Thoracic aorta (tissue), 2 donors: ENCODE results near the gene C1orf210. TPM values are rescaled to one million over a fixed set of nuclear protein-coding genes. Genes with fewer than 3 reads are reported as not detected.

ENCODE experiments used
- ATAC-seq: fragments of 150-250 bp; one replicate; pipeline ENCODE4 v1.8.0; 2017; ENCODE audit warnings: low read depth; ENCODE audit not compliant: insufficient number of reproducible peaks, low FRiP score
- DNase-seq: peaks from one replicate; pipeline ENCODE4 v3.0.0-alpha.2; 2020; ENCODE audit warnings: low spot score
- H3K27ac ChIP-seq, 2 donors: fragments of 200-600 bp; sonication (generic); 1 replicate in 1 of 2; 2 replicates in 1 of 2; pipeline ENCODE4 v1.5.1; 2016; ENCODE audit warnings: mild to moderate bottlenecking in 2 of 2, moderate library complexity in 2 of 2
- H3K27me3 ChIP-seq: fragments of 200-600 bp; sonication (generic); replicated peaks from 2 replicates; pipeline ENCODE4 v1.6.0; 2016; ENCODE audit warnings: mild to moderate bottlenecking; ENCODE audit not compliant: insufficient read depth
- H3K36me3 ChIP-seq: fragments of 200-600 bp; sonication (generic); one replicate; pipeline ENCODE4 v1.5.1; 2016
- H3K4me1 ChIP-seq, 2 donors: fragments of 200-600 bp; sonication (generic); 1 replicate in 1 of 2; 2 replicates in 1 of 2; pipeline versions ENCODE4 v1.5.1 to v1.6.0; 2016; ENCODE audit warnings: low read depth in 2 of 2, mild to moderate bottlenecking in 1 of 2; ENCODE audit not compliant: control insufficient read depth in 1 of 2
- H3K4me3 ChIP-seq: fragments of 200-600 bp; sonication (generic); 2 replicates; pipeline ENCODE4 v1.5.1; 2016; ENCODE audit warnings: mild to moderate bottlenecking
- H3K9me3 ChIP-seq: fragments of 200-600 bp; sonication (generic); 2 replicates; pipeline ENCODE4 v1.5.1; 2016
- total RNA-seq, 2 donors: library from RNA; depleted of rRNA; stranded (reverse); fragments of >200 nt; gene quantifications; one replicate each; pipeline versions ENCODE4 v1.1.0 to v1.2.3, GENCODE V29; 2016
- TF ChIP-seq, protein P1 (sequence below): fragments of 200-600 bp; sonication (generic); IDR thresholded peaks from one replicate; pipeline ENCODE4 v1.5.1; 2019; ENCODE audit warnings: antibody characterized with exemption

Gene C1orf210
- total RNA-seq, 2 donors from 2014 or later, result not detected

DNA sequence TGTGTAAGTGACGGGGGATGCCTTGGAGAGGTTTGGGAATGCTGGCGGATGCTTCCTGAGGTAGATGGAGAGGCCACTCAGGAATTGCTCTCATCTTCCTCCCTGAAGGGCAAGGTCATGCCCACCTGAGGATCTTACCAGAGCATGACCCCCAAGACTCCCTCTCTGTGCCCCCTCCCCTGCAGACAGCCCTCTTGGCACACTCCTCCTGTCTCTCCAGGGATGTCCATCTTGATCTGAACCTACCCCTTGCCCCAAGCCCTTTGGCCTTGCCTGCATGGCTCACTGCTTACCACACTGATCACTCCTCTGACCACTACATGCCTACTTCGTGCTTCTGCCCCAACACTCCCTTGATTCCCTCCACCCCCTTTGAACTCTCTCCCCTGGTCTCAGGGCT, 34.4 kb upstream of the C1orf210 start:
- ATAC-seq (no peak), DNase-seq (no peak)
- H3K36me3 ChIP-seq, result no peaks in the 10 kb centered on the region
- H3K27me3 ChIP-seq, result no peaks in the 10 kb centered on the region
- no peaks in the 10 kb centered on the region for H3K9me3 ChIP-seq
- no peaks in the 10 kb centered on the region for H3K4me1 ChIP-seq
- TF ChIP-seq, protein P1, sequence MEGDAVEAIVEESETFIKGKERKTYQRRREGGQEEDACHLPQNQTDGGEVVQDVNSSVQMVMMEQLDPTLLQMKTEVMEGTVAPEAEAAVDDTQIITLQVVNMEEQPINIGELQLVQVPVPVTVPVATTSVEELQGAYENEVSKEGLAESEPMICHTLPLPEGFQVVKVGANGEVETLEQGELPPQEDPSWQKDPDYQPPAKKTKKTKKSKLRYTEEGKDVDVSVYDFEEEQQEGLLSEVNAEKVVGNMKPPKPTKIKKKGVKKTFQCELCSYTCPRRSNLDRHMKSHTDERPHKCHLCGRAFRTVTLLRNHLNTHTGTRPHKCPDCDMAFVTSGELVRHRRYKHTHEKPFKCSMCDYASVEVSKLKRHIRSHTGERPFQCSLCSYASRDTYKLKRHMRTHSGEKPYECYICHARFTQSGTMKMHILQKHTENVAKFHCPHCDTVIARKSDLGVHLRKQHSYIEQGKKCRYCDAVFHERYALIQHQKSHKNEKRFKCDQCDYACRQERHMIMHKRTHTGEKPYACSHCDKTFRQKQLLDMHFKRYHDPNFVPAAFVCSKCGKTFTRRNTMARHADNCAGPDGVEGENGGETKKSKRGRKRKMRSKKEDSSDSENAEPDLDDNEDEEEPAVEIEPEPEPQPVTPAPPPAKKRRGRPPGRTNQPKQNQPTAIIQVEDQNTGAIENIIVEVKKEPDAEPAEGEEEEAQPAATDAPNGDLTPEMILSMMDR, result no peak
- H3K27ac ChIP-seq, result no peak overlapping the region
- no peak overlapping the region for H3K4me3 ChIP-seq

DNA sequence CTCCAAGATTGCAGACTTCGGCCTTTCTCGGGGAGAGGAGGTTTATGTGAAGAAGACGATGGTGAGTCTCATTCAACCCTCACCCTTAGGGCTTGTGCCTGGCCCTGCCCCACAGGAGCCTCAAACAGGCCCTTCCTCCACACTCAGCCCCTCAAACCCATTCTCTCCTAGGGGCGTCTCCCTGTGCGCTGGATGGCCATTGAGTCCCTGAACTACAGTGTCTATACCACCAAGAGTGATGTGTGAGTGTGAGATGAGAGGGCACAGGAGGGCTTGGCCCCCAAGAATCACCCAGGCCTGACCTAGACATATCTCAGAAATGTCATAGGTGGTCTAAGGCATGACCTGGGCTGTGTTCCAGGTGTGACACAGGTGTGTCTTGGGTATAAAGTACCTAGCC, 33.9 kb upstream of the C1orf210 start:
- Histone ChIP-seq H3K9me3 (no peaks in the 10 kb centered on the region), H3K27ac (no peak overlapping the region), H3K4me3 (no peak overlapping the region), H3K36me3 (no peaks in the 10 kb centered on the region), H3K4me1 (no peaks in the 10 kb centered on the region), H3K27me3 (no peaks in the 10 kb centered on the region)
- ATAC-seq (no peak), DNase-seq (no peak)
- TF ChIP-seq, protein P1, result no peak

DNA sequence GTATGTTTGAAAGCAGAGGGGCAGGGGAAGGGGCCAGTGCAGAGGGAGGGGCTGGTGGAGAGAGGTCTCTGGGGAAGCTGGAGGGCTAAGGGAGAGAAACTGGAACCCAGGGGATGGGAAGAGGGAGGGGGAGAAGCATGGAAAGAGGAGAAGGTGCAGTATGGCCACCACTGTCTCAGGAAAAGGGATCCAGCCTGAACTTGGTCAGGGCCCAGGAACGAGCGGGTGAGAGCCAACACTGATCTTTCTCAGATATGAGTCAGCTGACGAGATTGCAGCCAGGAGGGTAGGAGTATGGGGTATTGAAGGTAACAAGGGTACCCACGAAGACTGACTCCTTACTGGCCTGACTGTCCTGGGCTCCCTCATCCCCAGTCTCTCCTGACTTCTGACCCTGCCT, 33.5 kb upstream of the C1orf210 start:
- TF ChIP-seq, protein P1, result no peak
- H3K4me3 ChIP-seq, result no peak overlapping the region
- H3K27ac ChIP-seq, result no peak overlapping the region
- H3K27me3 ChIP-seq, result no peaks in the 10 kb centered on the region
- no peaks in the 10 kb centered on the region for H3K4me1 ChIP-seq
- H3K36me3 ChIP-seq, result no peaks in the 10 kb centered on the region
- H3K9me3 ChIP-seq, result no peaks in the 10 kb centered on the region
- no peak for ATAC-seq
- DNase-seq, result no peak

DNA sequence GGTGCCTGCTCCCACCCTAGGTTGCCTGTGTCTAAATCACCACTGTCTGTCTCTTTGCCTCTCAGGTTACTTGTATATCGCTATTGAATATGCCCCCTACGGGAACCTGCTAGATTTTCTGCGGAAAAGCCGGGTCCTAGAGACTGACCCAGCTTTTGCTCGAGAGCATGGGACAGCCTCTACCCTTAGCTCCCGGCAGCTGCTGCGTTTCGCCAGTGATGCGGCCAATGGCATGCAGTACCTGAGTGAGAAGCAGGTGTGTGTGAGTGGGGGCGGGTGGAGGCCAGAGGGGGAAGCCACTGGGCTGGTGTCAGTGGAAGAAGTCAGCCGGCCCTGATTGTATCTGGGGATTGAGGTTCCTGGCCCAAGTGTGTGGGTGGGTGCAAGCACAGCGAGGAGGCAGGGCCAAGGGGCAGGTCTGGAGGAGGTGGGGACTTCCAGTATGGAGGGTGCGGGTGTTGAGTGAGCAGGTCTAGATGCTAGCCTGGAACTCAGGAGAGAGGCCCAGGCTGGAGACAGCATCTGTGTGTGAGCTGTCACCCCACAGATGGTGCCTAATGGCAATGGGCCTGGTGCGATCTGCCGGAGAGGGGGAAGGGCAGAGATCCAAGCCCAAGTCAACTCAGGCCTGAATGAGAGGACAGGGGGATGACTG, 32.6 kb upstream of the C1orf210 start:
- H3K9me3 ChIP-seq, result no peaks in the 10 kb centered on the region
- H3K4me3 ChIP-seq, result no peak overlapping the region
- no peaks in the 10 kb centered on the region for H3K27me3 ChIP-seq
- H3K36me3 ChIP-seq, result no peaks in the 10 kb centered on the region
- no peak for DNase-seq
- ATAC-seq, result no peak
- no peak overlapping the region for H3K27ac ChIP-seq
- TF ChIP-seq, protein P1, result no peak
- H3K4me1 ChIP-seq, result no peaks in the 10 kb centered on the region

DNA sequence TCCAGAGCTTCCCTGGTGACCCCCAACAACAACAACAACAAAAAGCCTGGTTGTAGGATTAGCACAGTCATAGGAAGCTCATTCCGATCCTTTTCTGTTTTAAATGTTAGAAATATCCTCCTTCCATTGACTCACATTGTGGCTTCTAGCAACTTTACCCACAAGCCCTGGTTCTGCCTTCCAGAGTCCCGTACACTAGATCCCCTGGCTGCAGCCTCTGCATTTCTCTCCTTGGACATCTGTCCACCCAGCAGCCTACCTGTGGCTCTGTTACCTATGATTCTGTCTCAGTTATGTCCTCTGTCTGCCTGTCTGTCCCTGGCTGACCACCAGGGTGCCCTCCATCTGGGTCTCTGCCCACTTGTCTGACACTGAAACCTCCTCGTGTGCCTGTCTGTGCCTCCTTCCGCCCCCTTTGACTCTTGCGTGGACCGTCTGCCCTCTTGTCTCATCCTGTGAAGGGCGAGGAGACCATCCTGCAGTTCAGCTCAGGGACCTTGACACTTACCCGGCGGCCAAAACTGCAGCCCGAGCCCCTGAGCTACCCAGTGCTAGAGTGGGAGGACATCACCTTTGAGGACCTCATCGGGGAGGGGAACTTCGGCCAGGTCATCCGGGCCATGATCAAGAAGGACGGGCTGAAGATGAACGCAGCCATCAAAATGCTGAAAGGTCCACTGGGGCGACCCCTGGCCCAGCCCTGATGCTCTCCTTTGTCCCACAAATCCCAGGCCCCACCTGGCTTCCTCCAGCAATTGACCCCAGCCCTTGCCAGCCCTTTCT, 31.5 kb upstream of the C1orf210 start:
- TF ChIP-seq, protein P1, result no peak
- ATAC-seq (no peak), DNase-seq (no peak)

More for the DNA sequence above, 31.5 kb upstream of the C1orf210 start:
- H3K4me3 ChIP-seq, result no peak overlapping the region
- H3K36me3 ChIP-seq, result no peaks in the 10 kb centered on the region
- no peaks in the 10 kb centered on the region for H3K4me1 ChIP-seq
- no peaks in the 10 kb centered on the region for H3K9me3 ChIP-seq
- H3K27ac ChIP-seq, result no peak overlapping the region
- no peaks in the 10 kb centered on the region for H3K27me3 ChIP-seq
